Hypothalamus (tissue), 51 donors: ENCODE data around the gene EMC9.

Experiments
- DNase-seq, 51 donors: peaks; one replicate each; lab custom pipeline; 2025; lab: John Stamatoyannopoulos, UW

Gene EMC9

GRCh38 chr14:24093901-24094840 is 47.2 kb downstream of the EMC9 start, which contains the start of gene PCK2:
PCK2 (plus strand) TSS chr14:24094311; CDS start chr14:24094406, 95 bp downstream.
- DNase-seq, result peak in 49 of 51 donors; percentile 28 to 89 (median 68)

DNA sequence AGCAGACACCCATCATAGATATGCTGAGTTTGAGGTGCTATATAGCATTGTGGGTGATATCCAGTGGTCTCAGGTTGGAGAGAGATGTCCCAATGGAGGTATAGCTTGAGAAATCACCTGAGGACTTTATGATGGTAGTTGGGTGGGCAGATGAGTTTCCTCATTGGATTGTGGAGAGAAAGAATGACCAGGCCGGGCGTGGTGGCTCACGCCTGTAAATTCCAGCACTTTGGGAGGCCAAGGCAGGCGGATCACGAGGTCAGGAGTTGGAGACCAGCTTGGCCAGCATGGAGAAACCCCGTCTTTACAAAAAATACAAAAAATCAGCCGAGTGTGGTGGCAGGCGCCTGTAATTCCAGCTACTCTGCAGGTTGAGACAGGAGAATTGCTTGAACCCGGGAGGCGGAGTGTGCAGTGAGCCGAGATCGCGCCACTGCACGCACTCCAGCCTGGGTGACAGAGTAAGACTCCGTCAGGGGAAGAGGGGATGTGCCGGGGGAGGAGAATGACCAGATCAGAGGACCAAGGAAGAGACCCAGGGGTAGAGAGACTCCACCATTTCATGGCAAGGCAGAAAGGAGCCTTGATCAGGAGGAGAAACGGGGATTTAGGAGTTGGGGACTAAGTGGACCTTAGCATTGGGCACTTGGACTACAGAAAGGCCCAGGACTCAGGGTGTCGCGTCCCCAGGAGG is 48.0 kb downstream of the EMC9 start:
- DNase-seq, result no peak

GRCh38 chr14:24092505-24093206 is 48.7 kb downstream of the EMC9 start:
- no peak for DNase-seq

DNA sequence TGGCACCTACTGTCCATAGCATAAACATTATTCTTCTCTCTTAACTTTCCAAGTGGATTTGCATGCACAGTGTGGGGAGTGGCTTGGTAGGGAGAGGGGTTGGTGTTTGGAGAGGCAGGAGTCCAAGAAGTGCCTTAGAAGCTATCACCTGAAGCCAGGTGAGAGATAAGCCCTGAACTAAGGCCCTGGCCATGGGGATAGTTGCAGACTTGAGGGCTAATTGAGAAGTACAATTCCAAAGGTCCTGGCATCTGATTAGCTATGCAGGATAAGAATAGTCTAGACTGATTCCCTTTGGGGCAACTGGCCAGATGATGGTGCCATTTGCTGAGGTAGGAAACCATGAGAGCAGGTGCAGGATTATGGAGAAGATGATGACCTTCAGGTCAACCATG is 49.3 kb downstream of the EMC9 start:
- DNase-seq, result no peak

DNA sequence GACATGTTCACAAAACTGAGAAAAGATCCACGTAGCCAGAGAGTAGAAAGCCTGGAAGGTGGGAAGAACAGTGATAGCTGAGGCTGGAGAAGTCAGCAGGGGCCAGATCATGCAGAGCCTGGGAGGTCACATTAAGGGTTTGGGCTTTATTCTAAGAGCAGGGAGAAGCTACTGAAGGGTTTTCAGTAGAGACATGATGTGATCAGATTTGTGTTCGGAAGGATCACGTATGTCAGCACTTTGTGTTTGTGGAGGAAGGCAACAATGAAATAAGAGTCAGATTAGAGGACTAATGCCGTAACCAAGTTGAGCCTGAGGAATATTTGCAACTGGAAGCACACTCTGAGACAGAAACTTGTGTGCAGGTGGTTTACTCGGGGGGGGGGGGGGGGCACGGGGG is 51.5 kb downstream of the EMC9 start:
- no peak for DNase-seq
